ENCODE data around the gene SLC8A3.

Gene SLC8A3

DNA sequence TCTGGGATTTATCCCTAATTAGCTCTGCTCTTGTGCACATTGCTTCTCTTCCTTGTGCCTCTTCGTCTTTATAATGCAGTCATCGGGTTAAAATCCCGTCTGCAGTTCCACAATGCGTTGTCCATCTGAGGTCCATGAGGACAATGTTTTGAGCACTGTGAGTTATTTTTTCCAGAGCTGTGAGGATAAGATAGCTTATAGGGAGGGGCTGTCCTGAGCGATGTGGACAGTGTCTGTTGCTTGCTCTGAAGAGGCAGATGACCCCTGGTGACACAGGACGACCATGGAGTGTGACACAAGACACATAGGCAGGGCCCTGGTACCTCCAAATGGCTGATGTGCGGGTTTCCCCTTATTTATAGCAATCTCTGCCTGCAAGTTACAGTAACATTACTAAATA is 177.0 kb downstream of the SLC8A3 start:
- Histone ChIP-seq H3K27me3 (ENCODE audit: insufficient read depth, poor library complexity, severe bottlenecking) (no peaks in the 10 kb centered on the region), H3K27ac (replicated peaks) (no peak overlapping the region), H3K4me3 (replicated peaks; ENCODE audit: insufficient read depth, low read length) (no peak overlapping the region)
- TF ChIP-seq, protein P1, sequence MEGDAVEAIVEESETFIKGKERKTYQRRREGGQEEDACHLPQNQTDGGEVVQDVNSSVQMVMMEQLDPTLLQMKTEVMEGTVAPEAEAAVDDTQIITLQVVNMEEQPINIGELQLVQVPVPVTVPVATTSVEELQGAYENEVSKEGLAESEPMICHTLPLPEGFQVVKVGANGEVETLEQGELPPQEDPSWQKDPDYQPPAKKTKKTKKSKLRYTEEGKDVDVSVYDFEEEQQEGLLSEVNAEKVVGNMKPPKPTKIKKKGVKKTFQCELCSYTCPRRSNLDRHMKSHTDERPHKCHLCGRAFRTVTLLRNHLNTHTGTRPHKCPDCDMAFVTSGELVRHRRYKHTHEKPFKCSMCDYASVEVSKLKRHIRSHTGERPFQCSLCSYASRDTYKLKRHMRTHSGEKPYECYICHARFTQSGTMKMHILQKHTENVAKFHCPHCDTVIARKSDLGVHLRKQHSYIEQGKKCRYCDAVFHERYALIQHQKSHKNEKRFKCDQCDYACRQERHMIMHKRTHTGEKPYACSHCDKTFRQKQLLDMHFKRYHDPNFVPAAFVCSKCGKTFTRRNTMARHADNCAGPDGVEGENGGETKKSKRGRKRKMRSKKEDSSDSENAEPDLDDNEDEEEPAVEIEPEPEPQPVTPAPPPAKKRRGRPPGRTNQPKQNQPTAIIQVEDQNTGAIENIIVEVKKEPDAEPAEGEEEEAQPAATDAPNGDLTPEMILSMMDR (IDR thresholded peaks at IDR 0.05; ENCODE audit: insufficient read depth, low read length): no peak
- DNase-seq (ENCODE audit: low read depth in 1 of 2, low spot score in 1 of 2): no peak

DNA sequence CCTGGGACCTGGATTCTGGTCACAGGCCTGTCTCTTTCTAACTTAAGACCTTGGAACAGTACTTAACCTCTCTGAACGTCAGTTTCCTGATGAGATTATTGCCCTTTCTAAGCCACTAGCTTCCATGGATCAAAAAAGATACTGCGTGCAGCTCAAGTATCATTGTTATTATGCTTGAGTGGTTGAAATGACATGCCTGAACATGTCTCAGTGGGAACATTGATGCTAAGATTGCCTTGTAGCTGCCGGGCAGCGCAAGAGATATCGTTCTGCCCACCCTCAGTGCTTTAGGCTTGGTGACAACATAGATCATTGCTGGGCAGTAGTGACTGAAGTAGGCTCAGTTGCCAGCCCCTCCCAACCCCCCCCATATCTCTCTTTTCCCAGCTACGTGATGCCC is 177.7 kb downstream of the SLC8A3 start:
- Histone ChIP-seq H3K27ac (replicated peaks) (no peak overlapping the region), H3K27me3 (ENCODE audit: insufficient read depth, poor library complexity, severe bottlenecking) (no peaks in the 10 kb centered on the region), H3K4me3 (replicated peaks; ENCODE audit: insufficient read depth, low read length) (no peak overlapping the region)
- TF ChIP-seq POLR2AphosphoS5 (IDR thresholded peaks at IDR 0.05; ENCODE audit: low read depth) (no peak), GABPA (IDR thresholded peaks at IDR 0.05; ENCODE audit: low read depth) (no peak), SPI1 (IDR thresholded peaks at IDR 0.05; ENCODE audit: borderline replicate concordance, low read depth) (no peak)
- TF ChIP-seq, protein P2, sequence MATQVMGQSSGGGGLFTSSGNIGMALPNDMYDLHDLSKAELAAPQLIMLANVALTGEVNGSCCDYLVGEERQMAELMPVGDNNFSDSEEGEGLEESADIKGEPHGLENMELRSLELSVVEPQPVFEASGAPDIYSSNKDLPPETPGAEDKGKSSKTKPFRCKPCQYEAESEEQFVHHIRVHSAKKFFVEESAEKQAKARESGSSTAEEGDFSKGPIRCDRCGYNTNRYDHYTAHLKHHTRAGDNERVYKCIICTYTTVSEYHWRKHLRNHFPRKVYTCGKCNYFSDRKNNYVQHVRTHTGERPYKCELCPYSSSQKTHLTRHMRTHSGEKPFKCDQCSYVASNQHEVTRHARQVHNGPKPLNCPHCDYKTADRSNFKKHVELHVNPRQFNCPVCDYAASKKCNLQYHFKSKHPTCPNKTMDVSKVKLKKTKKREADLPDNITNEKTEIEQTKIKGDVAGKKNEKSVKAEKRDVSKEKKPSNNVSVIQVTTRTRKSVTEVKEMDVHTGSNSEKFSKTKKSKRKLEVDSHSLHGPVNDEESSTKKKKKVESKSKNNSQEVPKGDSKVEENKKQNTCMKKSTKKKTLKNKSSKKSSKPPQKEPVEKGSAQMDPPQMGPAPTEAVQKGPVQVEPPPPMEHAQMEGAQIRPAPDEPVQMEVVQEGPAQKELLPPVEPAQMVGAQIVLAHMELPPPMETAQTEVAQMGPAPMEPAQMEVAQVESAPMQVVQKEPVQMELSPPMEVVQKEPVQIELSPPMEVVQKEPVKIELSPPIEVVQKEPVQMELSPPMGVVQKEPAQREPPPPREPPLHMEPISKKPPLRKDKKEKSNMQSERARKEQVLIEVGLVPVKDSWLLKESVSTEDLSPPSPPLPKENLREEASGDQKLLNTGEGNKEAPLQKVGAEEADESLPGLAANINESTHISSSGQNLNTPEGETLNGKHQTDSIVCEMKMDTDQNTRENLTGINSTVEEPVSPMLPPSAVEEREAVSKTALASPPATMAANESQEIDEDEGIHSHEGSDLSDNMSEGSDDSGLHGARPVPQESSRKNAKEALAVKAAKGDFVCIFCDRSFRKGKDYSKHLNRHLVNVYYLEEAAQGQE (IDR thresholded peaks at IDR 0.05; ENCODE audit: insufficient replicate concordance, low read depth): no peak
- no peak for DNase-seq (ENCODE audit: low read depth in 1 of 2, low spot score in 1 of 2)

DNA sequence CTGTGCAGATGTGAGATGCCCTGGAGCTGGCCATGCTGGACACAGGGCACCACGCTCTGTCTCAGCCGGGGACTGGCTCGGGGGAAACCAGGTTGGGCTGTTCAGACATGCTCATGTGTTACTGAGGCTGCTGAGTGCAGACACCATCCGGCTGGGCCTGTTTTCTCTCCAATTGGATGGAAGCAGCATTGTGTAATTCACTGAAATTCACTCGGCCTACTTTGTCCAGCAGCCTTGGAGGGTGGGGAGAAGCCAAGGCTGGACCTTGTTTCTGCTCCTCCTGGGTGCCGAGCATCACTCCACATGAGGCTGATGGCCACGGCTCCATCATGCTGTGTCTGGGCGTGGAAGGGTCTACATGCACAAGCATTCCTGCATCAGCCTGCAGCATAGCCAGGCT is 178.8 kb downstream of the SLC8A3 start:
- H3K27ac ChIP-seq (replicated peaks): no peak overlapping the region
- DNase-seq (ENCODE audit: low read depth in 1 of 2, low spot score in 1 of 2): no peak
- TF ChIP-seq, protein P1 (IDR thresholded peaks at IDR 0.05; ENCODE audit: insufficient read depth, low read length): no peak
- TF ChIP-seq, protein P2 (IDR thresholded peaks at IDR 0.05; ENCODE audit: insufficient replicate concordance, low read depth): no peak
- no peak for TF ChIP-seq POLR2AphosphoS5 (IDR thresholded peaks at IDR 0.05; ENCODE audit: low read depth)
- TF ChIP-seq SPI1 (IDR thresholded peaks at IDR 0.05; ENCODE audit: borderline replicate concordance, low read depth): no peak
- TF ChIP-seq GABPA (IDR thresholded peaks at IDR 0.05; ENCODE audit: low read depth): no peak

DNA sequence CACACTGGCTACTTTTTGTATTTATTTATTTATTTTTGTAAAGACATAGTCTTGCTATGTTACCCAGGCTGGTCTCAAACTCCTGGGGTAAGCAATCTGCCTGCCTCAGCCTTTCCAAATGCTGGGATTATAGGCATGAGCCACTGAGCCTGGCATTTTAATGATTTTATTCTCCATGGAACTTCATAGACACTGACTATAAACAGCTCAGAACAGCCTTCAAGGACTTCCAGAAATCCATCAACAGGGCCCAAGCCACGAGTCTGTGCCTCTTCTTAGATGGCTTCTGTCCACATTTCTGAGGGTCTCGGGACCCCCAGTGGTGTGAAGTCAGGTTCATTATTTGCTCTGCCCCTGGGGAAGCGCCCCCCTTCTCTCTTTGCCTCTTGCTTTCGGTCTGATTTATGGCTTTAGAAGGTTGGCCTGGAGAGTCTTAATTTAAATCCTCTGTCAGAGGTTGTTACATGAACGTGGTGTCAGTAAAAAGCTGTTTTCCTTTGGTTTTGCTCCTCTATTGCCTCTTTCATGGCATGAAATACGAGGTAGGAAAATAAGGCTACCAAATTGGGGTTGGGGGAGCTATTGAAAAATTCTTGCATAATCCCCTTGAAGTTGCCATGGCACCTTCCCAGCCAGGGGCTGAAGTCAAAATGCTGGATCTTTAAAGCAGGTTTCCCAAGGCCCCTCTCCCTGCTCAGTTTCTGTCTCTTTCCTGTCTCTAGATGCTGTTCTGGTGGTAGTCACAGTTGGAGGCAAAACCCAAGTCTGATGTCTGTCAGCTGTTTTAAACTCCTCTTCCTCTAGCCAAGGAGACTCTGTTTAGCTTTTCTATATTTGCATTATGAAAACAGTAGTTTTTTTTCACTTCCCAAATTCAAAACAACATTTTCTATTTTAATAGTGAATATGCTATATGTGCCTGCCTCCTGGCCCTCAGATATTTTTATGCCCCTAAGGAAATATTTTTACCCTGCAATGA is 180.2 kb downstream of the SLC8A3 start:
- Histone ChIP-seq H3K27me3 (ENCODE audit: insufficient read depth, poor library complexity, severe bottlenecking) (no peaks in the 10 kb centered on the region), H3K4me3 (replicated peaks; ENCODE audit: insufficient read depth, low read length) (no peak overlapping the region), H3K27ac (replicated peaks) (no peak overlapping the region)
- TF ChIP-seq, protein P2 (IDR thresholded peaks at IDR 0.05; ENCODE audit: insufficient replicate concordance, low read depth): no peak
- TF ChIP-seq SPI1 (IDR thresholded peaks at IDR 0.05; ENCODE audit: borderline replicate concordance, low read depth) (no peak), POLR2AphosphoS5 (IDR thresholded peaks at IDR 0.05; ENCODE audit: low read depth) (no peak), GABPA (IDR thresholded peaks at IDR 0.05; ENCODE audit: low read depth) (no peak)
- TF ChIP-seq, protein P1 (IDR thresholded peaks at IDR 0.05; ENCODE audit: insufficient read depth, low read length): no peak
- no peak for DNase-seq (ENCODE audit: low read depth in 1 of 2, low spot score in 1 of 2)

More for the DNA sequence above, 178.8 kb downstream of the SLC8A3 start:
- H3K4me3 ChIP-seq (replicated peaks; ENCODE audit: insufficient read depth, low read length): no peak overlapping the region
- H3K27me3 ChIP-seq (ENCODE audit: insufficient read depth, poor library complexity, severe bottlenecking): no peaks in the 10 kb centered on the region

Measured in HL-60 (cell line).